22Rv1 (cell line): ENCODE results near the gene PPP1R26.

Experiments
- CTCF ChIP-seq: fragments of 450-650 bp; IDR thresholded peaks from 2 replicates; pipeline ENCODE4 v1.5.1; 2017; ENCODE audit warnings: mild to moderate bottlenecking
- ZFX ChIP-seq: fragments of 450-650 bp; IDR thresholded peaks from 2 replicates; pipeline ENCODE4 v1.6.1; 2017; ENCODE audit warnings: antibody characterized with exemption, borderline replicate concordance

GRCh38 chr9:135522931-135523330 lies 43.3 kb downstream of the PPP1R26 start:
- TF ChIP-seq ZFX, result no peak
- TF ChIP-seq CTCF, result no peak
